Natural killer cell (primary cell): ENCODE measurements around the gene CSNK2A3. TPM values are rescaled to one million over a fixed set of nuclear protein-coding genes. Genes with fewer than 3 reads are reported as not detected.

Source experiments
- ATAC-seq, 3 donors: fragments of 150-1000 bp in 2 of 3; fragments of 200-7000 bp in 1 of 3; cut with Tn5 transposase; 1 replicate in 1 of 3; 2 replicates in 2 of 3; pipeline ENCODE4 v1.10.0; 2021; ENCODE audit warnings: mild to moderate bottlenecking in 2 of 3, moderate library complexity in 2 of 3
- DNase-seq, 2 donors: peaks; one replicate each; pipeline versions ENCODE4 v3.0.0 to v3.0.0-alpha.2; 2013 to 2021; ENCODE audit warnings: mixed read lengths in 1 of 2
- H3K27ac ChIP-seq: one replicate; pipeline ENCODE4 v1.5.1; 2013; ENCODE audit warnings: mild to moderate bottlenecking, low read length
- H3K27me3 ChIP-seq: one replicate; pipeline ENCODE4 v1.6.1; 2013; ENCODE audit warnings: low read length; ENCODE audit not compliant: control insufficient read depth, insufficient read depth
- H3K36me3 ChIP-seq: one replicate; pipeline ENCODE4 v1.6.1; 2013; ENCODE audit warnings: low read length; ENCODE audit not compliant: control insufficient read depth, insufficient read depth
- H3K4me1 ChIP-seq: one replicate; pipeline ENCODE4 v1.6.1; 2013; ENCODE audit warnings: low read length; ENCODE audit not compliant: control insufficient read depth, insufficient read depth
- H3K4me3 ChIP-seq: one replicate; pipeline ENCODE4 v1.5.1; 2013; ENCODE audit warnings: low read length
- H3K9me3 ChIP-seq: one replicate; pipeline ENCODE4 v1.6.1; 2013; ENCODE audit warnings: low read length; ENCODE audit not compliant: control insufficient read depth, insufficient read depth
- H3K27ac Mint-ChIP-seq, 2 donors: one replicate each; pipeline ENCODE4 v1.8.0; 2022; ENCODE audit warnings: mild to moderate bottlenecking in 2 of 2, mixed read lengths in 2 of 2, moderate library complexity in 1 of 2
- H3K27me3 Mint-ChIP-seq, 2 donors: one replicate each; pipeline ENCODE4 v1.8.0; 2022; ENCODE audit warnings: low read depth in 2 of 2, mixed read lengths in 2 of 2
- H3K36me3 Mint-ChIP-seq: one replicate; pipeline ENCODE4 v1.8.0; 2022; ENCODE audit warnings: mixed read lengths
- H3K4me1 Mint-ChIP-seq, 2 donors: one replicate each; pipeline ENCODE4 v1.8.0; 2022; ENCODE audit warnings: mixed read lengths in 2 of 2
- H3K4me3 Mint-ChIP-seq: one replicate; pipeline ENCODE4 v1.8.0; 2022; ENCODE audit warnings: mild to moderate bottlenecking, moderate library complexity, mixed read lengths
- H3K9me3 Mint-ChIP-seq, 2 donors: one replicate each; pipeline ENCODE4 v1.8.0; 2022; ENCODE audit warnings: mixed read lengths in 2 of 2
- WGBS: methylation state at CpG from one replicate; pipeline ENCODE4 v1.1.7; 2013; ENCODE audit warnings: missing lambda C conversion rate; ENCODE audit not compliant: insufficient coverage; 5-methylcytosine and 5-hydroxymethylcytosine counted together
- intact Hi-C: fragments of 100-400 bp; cut with micrococcal nuclease; formaldehyde crosslinking; loops from one replicate; pipeline ENCODE4 v1.14.2; 2022
- total RNA-seq, 4 donors: library from RNA; stranded (reverse); fragments of 120-200 nt in 1 of 4; gene quantifications; one replicate each; pipeline versions ENCODE4 v1.2.3 to v1.2.4, GENCODE V29; 2013 to 2022
- TF ChIP-seq, protein P1 (sequence below): fragments of 200-600 bp; IDR thresholded peaks from one replicate; pipeline ENCODE4 v1.8.0; 2022; ENCODE audit warnings: antibody characterized with exemption

CSNK2A3 gene
- total RNA-seq, 3 donors from 2014 or later (not counting 1 experiment from before 2014, with no cell fraction given): 0.33 to 1.1 TPM; not detected in 1

GRCh38 chr11:11351042-11351586 is 1.9 kb downstream of the CSNK2A3 start:
- Histone ChIP-seq H3K4me3 (no peak overlapping the region), H3K27ac (no peak overlapping the region), H3K36me3 (no peaks in the 10 kb centered on the region), H3K27me3 (no peaks in the 10 kb centered on the region), H3K9me3 (no peaks in the 10 kb centered on the region), H3K4me1 (no peaks in the 10 kb centered on the region)
- Mint-ChIP-seq H3K4me1 (no peaks in the 10 kb centered on the region), H3K4me3 (no peak overlapping the region), H3K36me3 (no peaks in the 10 kb centered on the region), H3K27ac (no peak overlapping the region), H3K27me3 (peaks cover 2 to 14% of the 10 kb centered on the region in 2 donors), H3K9me3 (no peaks in the 10 kb centered on the region)
- 91% methylated on average over 4 of the region's 4 CpGs for WGBS
- ATAC-seq (no peak), DNase-seq (no peak)
- intact Hi-C loops: no loop called here
- TF ChIP-seq, protein P1, sequence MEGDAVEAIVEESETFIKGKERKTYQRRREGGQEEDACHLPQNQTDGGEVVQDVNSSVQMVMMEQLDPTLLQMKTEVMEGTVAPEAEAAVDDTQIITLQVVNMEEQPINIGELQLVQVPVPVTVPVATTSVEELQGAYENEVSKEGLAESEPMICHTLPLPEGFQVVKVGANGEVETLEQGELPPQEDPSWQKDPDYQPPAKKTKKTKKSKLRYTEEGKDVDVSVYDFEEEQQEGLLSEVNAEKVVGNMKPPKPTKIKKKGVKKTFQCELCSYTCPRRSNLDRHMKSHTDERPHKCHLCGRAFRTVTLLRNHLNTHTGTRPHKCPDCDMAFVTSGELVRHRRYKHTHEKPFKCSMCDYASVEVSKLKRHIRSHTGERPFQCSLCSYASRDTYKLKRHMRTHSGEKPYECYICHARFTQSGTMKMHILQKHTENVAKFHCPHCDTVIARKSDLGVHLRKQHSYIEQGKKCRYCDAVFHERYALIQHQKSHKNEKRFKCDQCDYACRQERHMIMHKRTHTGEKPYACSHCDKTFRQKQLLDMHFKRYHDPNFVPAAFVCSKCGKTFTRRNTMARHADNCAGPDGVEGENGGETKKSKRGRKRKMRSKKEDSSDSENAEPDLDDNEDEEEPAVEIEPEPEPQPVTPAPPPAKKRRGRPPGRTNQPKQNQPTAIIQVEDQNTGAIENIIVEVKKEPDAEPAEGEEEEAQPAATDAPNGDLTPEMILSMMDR: no peak

DNA sequence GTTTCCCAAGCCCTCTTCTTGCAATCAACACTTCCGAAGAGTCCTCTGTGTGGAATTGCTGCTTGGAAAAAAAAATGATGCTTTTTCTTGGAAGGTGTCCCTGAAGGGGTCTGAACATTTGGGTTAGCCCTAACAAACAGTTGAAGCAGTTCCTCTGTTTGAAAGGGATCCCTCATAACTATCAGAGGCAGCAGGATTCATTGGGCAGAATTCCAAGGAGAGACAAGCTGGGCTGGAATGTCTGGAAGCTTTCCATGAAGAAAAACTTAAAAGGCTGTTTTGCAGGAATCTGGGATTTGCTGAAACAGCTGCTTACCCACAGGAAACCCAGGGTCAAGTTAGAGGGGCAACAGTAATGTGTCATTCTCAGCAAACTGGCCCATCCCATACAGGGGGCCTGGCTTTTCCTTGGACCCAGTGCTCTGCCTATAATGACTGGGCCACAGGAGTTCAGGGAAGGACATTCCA is 3.1 kb downstream of the CSNK2A3 start:
- Histone ChIP-seq H3K4me3 (no peak overlapping the region), H3K36me3 (no peaks in the 10 kb centered on the region), H3K4me1 (no peaks in the 10 kb centered on the region), H3K9me3 (no peaks in the 10 kb centered on the region), H3K27ac (no peak overlapping the region), H3K27me3 (no peaks in the 10 kb centered on the region)
- intact Hi-C loops: no loop called here
- no peak overlapping the region for H3K27ac Mint-ChIP-seq
- WGBS: 67% methylated on average over 1 of the region's 1 CpG
- H3K36me3 Mint-ChIP-seq: no peaks in the 10 kb centered on the region
- H3K4me1 Mint-ChIP-seq: no peaks in the 10 kb centered on the region
- no peaks in the 10 kb centered on the region for H3K9me3 Mint-ChIP-seq
- H3K4me3 Mint-ChIP-seq: no peak overlapping the region
- ATAC-seq (no peak), DNase-seq (no peak)
- H3K27me3 Mint-ChIP-seq: peaks cover 7 to 11% of the 10 kb centered on the region in 2 donors
- TF ChIP-seq, protein P1: no peak

- Mint-ChIP-seq H3K36me3 (no peaks in the 10 kb centered on the region), H3K27me3 (peaks cover 7 to 11% of the 10 kb centered on the region in 2 donors), H3K4me3 (no peak overlapping the region), H3K4me1 (no peaks in the 10 kb centered on the region), H3K27ac (no peak overlapping the region), H3K9me3 (no peaks in the 10 kb centered on the region)
- Histone ChIP-seq H3K27me3 (no peaks in the 10 kb centered on the region), H3K4me1 (no peaks in the 10 kb centered on the region), H3K36me3 (no peaks in the 10 kb centered on the region), H3K27ac (no peak overlapping the region), H3K4me3 (no peak overlapping the region), H3K9me3 (no peaks in the 10 kb centered on the region)
- DNase-seq: no peak
- no peak for ATAC-seq
- WGBS: 83% methylated on average over 11 of the region's 12 CpGs
- TF ChIP-seq, protein P1: no peak
- intact Hi-C loops: no loop called here
Observed at GRCh38 chr11:11349106-11349825, 3.8 kb downstream of the CSNK2A3 start.
